Epidermal melanocyte (primary cell): ENCODE data around the gene RALGPS1.

ENCODE experiments used
- DNase-seq: peaks from one replicate; pipeline ENCODE4 v3.0.0; 2011; ENCODE audit warnings: low spot score; ENCODE audit not compliant: insufficient read length

The RALGPS1 gene

DNA sequence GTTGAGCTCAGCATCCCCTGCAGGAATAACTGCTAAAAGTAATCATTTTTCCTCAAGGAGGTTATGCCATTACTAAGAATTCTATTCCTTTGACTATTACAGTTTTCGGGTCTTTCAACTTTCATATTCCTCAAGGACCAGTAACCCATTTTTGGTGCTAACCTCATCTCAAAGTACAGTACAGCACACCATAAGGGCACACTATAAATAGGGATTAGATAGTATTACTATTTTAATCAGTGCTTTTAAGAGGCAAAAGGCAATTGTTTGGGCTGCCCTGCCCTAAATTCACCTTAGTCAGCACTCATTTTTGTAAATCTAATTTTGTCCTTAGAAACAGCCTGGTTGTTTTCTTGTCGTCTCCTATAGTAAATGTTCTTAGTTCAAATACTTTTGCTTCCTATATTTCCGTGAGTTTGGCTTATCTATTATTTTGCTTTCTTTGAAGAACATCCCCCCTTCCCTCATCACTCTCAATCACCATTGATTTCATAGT lies 336.4 kb downstream of the RALGPS1 start:
- no peak for DNase-seq

- DNase-seq = no peak
Observed at GRCh38 chr9:127252410-127253318, 338.1 kb downstream of the RALGPS1 start.

GRCh38 chr9:127253446-127253845 lies 338.9 kb downstream of the RALGPS1 start:
- DNase-seq = no peak

DNA sequence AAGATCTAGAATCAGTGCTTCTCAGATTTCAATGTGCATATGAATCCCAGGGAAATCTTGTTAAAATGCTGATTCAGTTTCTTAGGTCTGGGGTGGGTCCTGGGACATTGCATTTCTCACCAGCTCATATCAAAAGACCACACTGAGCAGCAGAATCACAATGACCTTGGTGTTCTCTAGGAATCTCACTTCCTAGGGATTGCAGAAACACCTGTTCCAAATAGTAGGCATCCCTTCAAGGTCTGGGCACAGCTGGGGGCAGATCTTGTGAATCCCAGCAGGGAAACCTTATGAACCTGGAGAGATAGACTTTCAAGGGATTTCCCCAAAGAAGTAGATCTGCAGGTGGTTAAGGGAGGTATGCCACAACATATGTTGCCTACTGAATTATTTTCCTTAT lies 341.1 kb downstream of the RALGPS1 start:
- DNase-seq = no peak

- no peak for DNase-seq
Observed at GRCh38 chr9:127256324-127256723, 341.7 kb downstream of the RALGPS1 start.

DNA sequence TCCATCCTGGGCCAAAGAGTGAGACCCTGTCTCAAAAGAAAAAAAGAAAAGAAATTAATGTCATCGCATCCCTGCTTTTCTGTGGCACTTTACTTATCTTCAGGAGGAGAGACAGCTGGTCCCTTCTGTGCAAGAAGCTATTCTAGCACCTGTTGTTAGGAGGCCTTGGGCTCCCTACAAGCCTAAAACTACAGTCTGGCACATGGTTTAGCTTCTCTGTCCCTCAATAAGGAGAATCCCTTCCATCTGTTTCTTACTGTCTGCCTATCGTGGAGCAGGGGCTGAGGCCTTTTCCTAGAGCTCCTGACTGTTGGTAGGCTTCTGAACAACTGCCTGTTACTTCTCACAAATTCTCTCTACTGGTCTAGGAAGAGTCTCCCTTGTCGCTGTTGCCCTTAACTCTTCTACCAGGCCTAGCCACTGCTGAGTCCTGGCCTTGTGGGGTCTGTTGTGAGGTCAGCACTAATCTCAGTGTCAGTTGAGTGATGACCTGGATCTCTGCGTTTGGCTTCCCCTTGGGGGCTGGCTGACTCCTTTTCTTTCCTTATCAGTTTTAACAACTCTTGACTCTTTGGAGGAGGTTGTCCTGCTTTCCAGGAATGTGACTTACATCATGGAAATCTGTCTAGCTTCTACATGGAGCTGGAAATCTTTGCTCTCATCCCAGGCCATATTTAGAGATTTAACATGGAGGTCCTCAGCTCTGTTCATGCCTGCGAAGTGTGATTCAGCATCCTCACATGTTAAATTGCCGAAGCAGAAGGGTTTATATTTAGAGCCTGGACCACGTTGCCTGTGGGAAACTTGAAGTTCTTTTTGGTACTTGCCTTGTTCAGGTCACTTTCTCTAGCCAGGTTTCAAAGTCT lies 344.3 kb downstream of the RALGPS1 start:
- DNase-seq = no peak

DNA sequence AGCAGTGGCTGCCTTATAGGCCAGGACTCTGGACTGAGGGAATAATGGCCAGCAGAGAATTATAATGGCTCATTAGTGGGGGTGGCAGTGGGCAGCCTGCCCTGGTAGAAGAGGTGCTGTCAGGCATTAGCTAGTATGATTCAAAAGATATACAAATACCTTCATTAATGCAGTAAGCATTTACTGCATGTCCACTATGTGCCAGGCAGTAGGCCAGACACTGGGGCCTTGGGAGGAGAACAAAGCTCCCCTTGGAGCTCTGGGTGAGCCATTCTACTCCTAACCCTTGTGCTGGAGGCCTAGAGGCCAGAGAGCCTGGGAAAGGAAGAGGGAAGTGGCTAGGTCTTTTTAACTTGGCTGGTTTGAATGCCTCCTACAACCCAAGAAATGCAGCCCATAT lies 348.0 kb downstream of the RALGPS1 start:
- no peak for DNase-seq

- DNase-seq = no peak
Observed at GRCh38 chr9:127263237-127263636, 348.7 kb downstream of the RALGPS1 start.

- no peak for DNase-seq
Observed at GRCh38 chr9:127263664-127264063, 349.1 kb downstream of the RALGPS1 start.

DNA sequence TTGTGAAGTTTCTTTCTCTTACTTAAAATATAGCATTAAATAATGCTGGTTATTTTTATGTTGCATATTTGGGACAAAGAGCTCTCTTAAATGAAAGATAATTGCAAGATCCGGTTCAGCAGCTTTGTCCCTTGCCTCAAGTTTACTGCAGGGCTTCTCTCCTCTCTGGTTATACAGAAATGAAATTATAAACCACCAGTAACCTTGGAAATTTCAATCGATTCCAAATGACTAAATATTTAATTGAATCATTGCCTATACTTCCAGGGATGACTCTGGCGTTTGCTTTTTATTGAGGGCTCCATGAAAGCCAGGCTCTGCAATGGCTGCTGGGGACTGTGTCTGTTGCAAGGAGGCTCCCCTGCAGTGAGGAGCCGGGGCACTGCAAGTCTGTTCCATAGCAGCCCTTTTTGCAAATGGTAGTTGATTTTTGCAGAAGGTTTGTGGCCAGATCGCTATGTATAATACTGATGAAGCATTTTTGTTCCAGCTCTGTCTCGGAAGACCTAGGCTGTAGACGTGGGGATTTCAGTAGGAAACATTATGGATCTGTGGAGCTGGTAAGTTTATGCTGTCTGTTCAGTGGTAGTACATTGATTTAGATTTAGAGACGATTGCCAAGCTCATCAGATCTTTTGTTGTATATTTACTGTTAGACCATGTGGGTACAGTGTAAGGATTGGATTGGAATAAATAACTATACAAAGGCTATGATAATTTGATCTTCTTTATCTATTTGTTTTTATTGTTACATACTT lies 350.1 kb downstream of the RALGPS1 start, which contains the start of gene GARNL3:
TSS of gene GARNL3 (plus strand) at position 313 of the 758 bp plus-strand sequence. CDS start at position 417, 104 bp downstream.
- no peak for DNase-seq

GRCh38 chr9:127267793-127268525 lies 353.4 kb downstream of the RALGPS1 start:
- peak; percentile 53 for DNase-seq

DNA sequence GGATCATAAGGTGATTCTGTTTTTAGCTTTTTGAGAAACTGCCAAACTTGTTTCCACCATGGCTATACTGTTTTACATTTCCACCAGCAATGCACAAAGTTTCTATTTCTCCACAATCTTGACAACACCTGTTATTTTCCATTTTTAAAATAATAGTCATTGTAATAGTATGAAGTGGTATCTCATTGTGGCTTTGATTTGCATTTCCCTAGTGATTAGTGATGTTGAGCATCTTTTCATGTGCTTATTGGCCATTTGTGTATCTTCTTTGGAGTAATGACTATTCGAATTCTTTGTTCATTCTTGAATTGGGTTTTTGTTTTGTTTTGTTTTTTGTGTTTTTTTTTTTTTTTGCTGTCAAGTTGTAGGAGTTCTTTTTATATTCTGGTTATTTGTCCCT lies 354.9 kb downstream of the RALGPS1 start:
- DNase-seq = no peak
